IMR-90 (cell line): Measurements from ENCODE around the gene CALY.

Experiments
- CEBPB ChIP-seq: IDR thresholded peaks from 2 replicates; pipeline ENCODE4 v1.6.1; 2012; ENCODE audit warnings: low read depth, low read length, improper control_type of control experiment
- CTCF ChIP-seq: conservative IDR thresholded peaks from 2 replicates; pipeline ENCODE4 v1.5.1; 2012; ENCODE audit warnings: mild to moderate bottlenecking, low read depth, low read length, improper control_type of control experiment
- MAZ ChIP-seq: IDR thresholded peaks from 2 replicates; pipeline ENCODE4 v1.6.1; 2012; ENCODE audit warnings: low read depth, mild to moderate bottlenecking, low read length, improper control_type of control experiment, moderate library complexity, borderline replicate concordance
- POLR2A ChIP-seq: IDR thresholded peaks from 2 replicates; pipeline ENCODE4 v1.6.1; 2012; ENCODE audit warnings: mild to moderate bottlenecking, low read depth, low read length
- RAD21 ChIP-seq: IDR thresholded peaks from 2 replicates; pipeline ENCODE4 v1.6.1; 2012; ENCODE audit warnings: low read length, improper control_type of control experiment
- RCOR1 ChIP-seq: IDR thresholded peaks from 2 replicates; pipeline ENCODE4 v1.6.1; 2012; ENCODE audit warnings: mild to moderate bottlenecking, low read length, improper control_type of control experiment; ENCODE audit not compliant: insufficient replicate concordance
- USF2 ChIP-seq: fragments of 150-350 bp; IDR thresholded peaks from 2 replicates; pipeline ENCODE4 v1.6.1; 2017; ENCODE audit warnings: mild to moderate bottlenecking, antibody characterized with exemption, low read length, low read depth

GRCh38 chr10:133354672-133355240 lies 18.1 kb upstream of the CALY start:
- TF ChIP-seq POLR2A: no peak
- TF ChIP-seq CTCF: no peak
- TF ChIP-seq USF2: no peak
- TF ChIP-seq CEBPB: no peak
- no peak for TF ChIP-seq RAD21
- TF ChIP-seq MAZ: no peak
- no peak for TF ChIP-seq RCOR1
